HepG2 (cell line): ENCODE results near the gene GRHPR. TPM values are rescaled to one million over a fixed set of nuclear protein-coding genes. Genes with fewer than 3 reads are reported as not detected.

Experiments used
- ATAD3A ChIP-seq: sonication (generic); formaldehyde crosslinking; IDR thresholded peaks from 2 replicates; pipeline ENCODE4 v1.4.0; 2020; ENCODE audit warnings: missing genetic modification reagents
- CC2D1A ChIP-seq: sonication (generic); formaldehyde crosslinking; IDR thresholded peaks from 2 replicates; pipeline ENCODE4 v1.8.1; 2023; ENCODE audit warnings: mild to moderate bottlenecking, missing genetic modification reagents
- CENPX ChIP-seq: sonication (generic); formaldehyde crosslinking; IDR thresholded peaks from 2 replicates; pipeline ENCODE4 v1.9.0; 2021; ENCODE audit warnings: mild to moderate bottlenecking, missing genetic modification reagents, moderate library complexity
- HES4 ChIP-seq: sonication (generic); formaldehyde crosslinking; IDR thresholded peaks from 2 replicates; pipeline ENCODE4 v1.9.0; 2021; ENCODE audit warnings: mild to moderate bottlenecking, missing genetic modification reagents, borderline replicate concordance
- HMG20B ChIP-seq: conservative IDR thresholded peaks from 2 replicates; pipeline ENCODE4 v1.6.1; 2016; ENCODE audit warnings: missing genetic modification reagents, missing compliant biosample characterization
- HNRNPK ChIP-seq: fragments of 200-400 bp; formaldehyde crosslinking; IDR thresholded peaks from 2 replicates; pipeline ENCODE4 v1.6.1; 2018; ENCODE audit warnings: low read length, low read depth, moderate library complexity, mild to moderate bottlenecking; ENCODE audit not compliant: poor library complexity, severe bottlenecking
- HNRNPUL1 ChIP-seq: fragments of 200-400 bp; formaldehyde crosslinking; IDR thresholded peaks from 2 replicates; pipeline ENCODE4 v1.6.1; 2017; ENCODE audit warnings: low read depth, mild to moderate bottlenecking, low read length, moderate library complexity
- HOXA5 ChIP-seq: sonication (generic); formaldehyde crosslinking; IDR thresholded peaks from 2 replicates; pipeline ENCODE4 v1.4.0; 2020; ENCODE audit warnings: missing genetic modification reagents
- JARID2 ChIP-seq: sonication (generic); formaldehyde crosslinking; IDR thresholded peaks from 2 replicates; pipeline ENCODE4 v1.8.1; 2023; ENCODE audit warnings: missing genetic modification reagents, inconsistent platforms; ENCODE audit not compliant: insufficient replicate concordance
- MED1 ChIP-seq: sonication (generic); formaldehyde crosslinking; IDR thresholded peaks from 2 replicates; pipeline ENCODE4 v1.4.0; 2020; ENCODE audit warnings: missing genetic modification reagents
- NBN ChIP-seq: fragments of 450-650 bp; conservative IDR thresholded peaks from 2 replicates; pipeline ENCODE4 v1.6.1; 2017
- RFXANK ChIP-seq: IDR thresholded peaks from 2 replicates; pipeline ENCODE4 v1.6.1; 2016
- SCMH1 ChIP-seq: sonication (generic); formaldehyde crosslinking; IDR thresholded peaks from 2 replicates; pipeline ENCODE4 v1.9.0; 2021; ENCODE audit warnings: missing genetic modification reagents, mild to moderate bottlenecking, borderline replicate concordance
- SNAPC5 ChIP-seq: sonication (generic); formaldehyde crosslinking; IDR thresholded peaks from 2 replicates; pipeline ENCODE4 v1.8.1; 2023; ENCODE audit warnings: mild to moderate bottlenecking, missing genetic modification reagents, borderline replicate concordance
- SRF ChIP-seq: IDR thresholded peaks from 2 replicates; pipeline ENCODE4 v1.6.1; 2011; ENCODE audit warnings: mild to moderate bottlenecking, low read depth, low read length, moderate library complexity
- ZBTB38 ChIP-seq: sonication (generic); formaldehyde crosslinking; IDR thresholded peaks from 2 replicates; pipeline ENCODE4 v1.5.1; 2020; ENCODE audit warnings: mild to moderate bottlenecking, missing genetic modification reagents
- ZC3H4 ChIP-seq: sonication (generic); formaldehyde crosslinking; IDR thresholded peaks from 2 replicates; pipeline ENCODE4 v1.4.0; 2020; ENCODE audit warnings: missing genetic modification reagents, borderline replicate concordance
- ZNF17 ChIP-seq: sonication (generic); formaldehyde crosslinking; IDR thresholded peaks from 2 replicates; pipeline ENCODE4 v1.5.0; 2020; ENCODE audit warnings: mild to moderate bottlenecking, missing genetic modification reagents
- ZNF274 ChIP-seq: sonication (generic); formaldehyde crosslinking; IDR thresholded peaks from 2 replicates; pipeline ENCODE4 v1.5.1; 2020; ENCODE audit warnings: mild to moderate bottlenecking, missing genetic modification reagents
- ZNF34 ChIP-seq: sonication (generic); formaldehyde crosslinking; IDR thresholded peaks from 2 replicates; pipeline ENCODE4 v1.4.0; 2020; ENCODE audit warnings: mild to moderate bottlenecking, missing genetic modification reagents, borderline replicate concordance
- ZNF350 ChIP-seq: sonication (generic); formaldehyde crosslinking; IDR thresholded peaks from 2 replicates; pipeline ENCODE4 v1.4.0; 2020; ENCODE audit warnings: mild to moderate bottlenecking, low read depth, missing genetic modification reagents, borderline replicate concordance
- ZNF530 ChIP-seq: sonication (generic); formaldehyde crosslinking; IDR thresholded peaks from 2 replicates; pipeline ENCODE4 v1.5.0; 2020; ENCODE audit warnings: low read depth, mild to moderate bottlenecking, missing genetic modification reagents
- ZNF564 ChIP-seq: sonication (generic); formaldehyde crosslinking; IDR thresholded peaks from 2 replicates; pipeline ENCODE4 v1.8.1; 2023; ENCODE audit warnings: mild to moderate bottlenecking, missing genetic modification reagents
- ZNF580 ChIP-seq: IDR thresholded peaks from 2 replicates; pipeline ENCODE4 v1.6.1; 2016; ENCODE audit warnings: low read depth, borderline replicate concordance
- ZNF687 ChIP-seq: sonication (generic); formaldehyde crosslinking; IDR thresholded peaks from 2 replicates; pipeline ENCODE4 v1.5.1; 2020; ENCODE audit warnings: mild to moderate bottlenecking, missing genetic modification reagents, moderate library complexity
- ZNF737 ChIP-seq: sonication (generic); formaldehyde crosslinking; IDR thresholded peaks from 2 replicates; pipeline ENCODE4 v1.5.0; 2020; ENCODE audit warnings: missing genetic modification reagents, mild to moderate bottlenecking, borderline replicate concordance
- ZNF780A ChIP-seq: sonication (generic); formaldehyde crosslinking; IDR thresholded peaks from 2 replicates; pipeline ENCODE4 v1.8.0; 2022; ENCODE audit warnings: mild to moderate bottlenecking, missing genetic modification reagents, moderate library complexity
- ZNF816 ChIP-seq: sonication (generic); formaldehyde crosslinking; IDR thresholded peaks from 2 replicates; pipeline ENCODE4 v1.8.0; 2022; ENCODE audit warnings: missing genetic modification reagents, mild to moderate bottlenecking, borderline replicate concordance
- polyA plus RNA-seq, 8 experiments: library from polyadenylated mRNA; depleted of rRNA in 3 of 8; stranded (reverse) in 7 of 8; unstranded in 1 of 8; fragments of >200 nt; fragmentation: Illumina TruSeq in 4 of 8; extraction: Trizol in 4 of 8; gene quantifications; 2 replicates each; pipeline versions ENCODE4 v1.2.1 to v1.2.3, GENCODE V29; 2011 to 2016; ENCODE audit warnings: low read depth in 4 of 8, missing spikeins in 1 of 8, mixed read lengths in 1 of 8; ENCODE audit not compliant: insufficient read depth in 1 of 8
- total RNA-seq, 5 experiments: library from RNA; depleted of rRNA; stranded (reverse); fragments of >200 nt; fragmentation: Illumina TruSeq; extraction: Trizol; gene quantifications; 2 replicates each; pipeline ENCODE4 v1.2.3, GENCODE V29; 2016; ENCODE audit warnings: low read depth in 1 of 5

Gene GRHPR
- total and polyA plus RNA-seq, 2 of the 13 experiments (the other 11 are each of a cell fraction or from before 2014, with no cell fraction given): 113 to 115 TPM

GRCh38 chr9:37381094-37381741, 41.3 kb upstream of the GRHPR start (continued):
- TF ChIP-seq ZNF17 (CRISPR knock-in tag): no peak
- no peak; the same call in 1 of the 2 replicates for TF ChIP-seq HES4
- no peak for TF ChIP-seq ZC3H4 (CRISPR knock-in tag)
- TF ChIP-seq SRF: no peak
- TF ChIP-seq ZNF34 (CRISPR knock-in tag): no peak
- no peak for TF ChIP-seq SNAPC5 (CRISPR knock-in tag)
- TF ChIP-seq MED1 (CRISPR knock-in tag): peak; percentile 69
- no peak for TF ChIP-seq ZNF780A (CRISPR knock-in tag)
- TF ChIP-seq ZNF564 (CRISPR knock-in tag): peak; percentile 61; the same call in 1 of the 2 replicates
- no peak for TF ChIP-seq ZNF530 (CRISPR knock-in tag)
- no peak for TF ChIP-seq ATAD3A
- no peak for TF ChIP-seq HMG20B (CRISPR knock-in tag)
- peak; percentile 50; the same call in 1 of the 2 replicates for TF ChIP-seq ZNF274 (CRISPR knock-in tag)
- no peak for TF ChIP-seq NBN
- TF ChIP-seq HOXA5 (CRISPR knock-in tag): no peak
- TF ChIP-seq RFXANK: no peak
- no peak for TF ChIP-seq ZNF737 (CRISPR knock-in tag)
- TF ChIP-seq JARID2 (CRISPR knock-in tag): no peak
- TF ChIP-seq HNRNPUL1: no peak
- peak; percentile 97 for TF ChIP-seq ZNF687 (CRISPR knock-in tag)
- TF ChIP-seq CC2D1A (CRISPR knock-in tag): no peak
- no peak for TF ChIP-seq ZNF816 (CRISPR knock-in tag)
- TF ChIP-seq HNRNPK: no peak
- TF ChIP-seq SCMH1 (CRISPR knock-in tag): no peak
- peak; percentile 38; the same call in 1 of the 2 replicates for TF ChIP-seq ZNF350 (CRISPR knock-in tag)
- TF ChIP-seq ZBTB38 (CRISPR knock-in tag): 0 out of 2 replicates have a peak, but pooled peaks have one; percentile 36
- TF ChIP-seq ZNF580 (CRISPR knock-in tag): peak; percentile 58; the same call in 1 of the 2 replicates
- TF ChIP-seq CENPX (CRISPR knock-in tag): no peak
